ENCODE data around the gene GABBR2. TPM values are rescaled to one million over a fixed set of nuclear protein-coding genes. Genes with fewer than 3 reads are reported as not detected.

GABBR2 gene
- total and polyA plus RNA-seq, 2 of the 8 experiments (the other 6 are each of a cell fraction or from before 2014, with no cell fraction given) = 0.50 to 1.2 TPM

DNA sequence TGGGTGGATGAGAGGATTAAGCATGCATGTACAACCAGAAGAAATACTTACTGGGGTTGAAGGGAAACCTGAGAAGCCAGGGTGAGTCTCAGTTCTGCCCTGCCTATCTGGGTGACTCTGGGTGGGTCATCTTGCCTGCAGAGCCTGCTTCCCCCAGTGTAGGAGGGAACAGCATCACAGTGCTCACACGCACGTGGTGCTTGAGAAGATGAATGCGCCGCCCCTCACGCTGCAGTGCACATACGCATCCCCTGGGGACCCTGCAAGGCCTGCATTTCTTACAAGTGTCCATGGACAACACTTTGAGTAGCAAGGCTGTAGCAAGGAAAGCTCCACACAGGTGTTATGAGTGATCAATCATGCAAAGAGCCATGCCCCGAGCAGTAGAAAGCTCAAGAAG, 18.7 kb upstream of the GABBR2 start:
- no peak for DNase-seq (ENCODE audit: low read depth in 1 of 2, low spot score in 2 of 2)
- no peaks in the 10 kb centered on the region for H4K20me1 ChIP-seq (replicated peaks in 1 of 2; ENCODE audit: control insufficient read depth in 1 of 2, insufficient read depth in 2 of 2, low read length in 2 of 2)
- H2BK12ac ChIP-seq (ENCODE audit: low read depth, low read length) = no peak overlapping the region
- no peak for FAIRE-seq
- CTCF ChIA-PET (ENCODE audit: partially characterized antibody) = interaction anchor here (2.2 kb wide), 1 partner anchor 48 kb away, joined by 12 read pairs; no protein-coding TSS in a partner anchor
- no peak overlapping the region for H2BK15ac ChIP-seq (ENCODE audit: low read length)
- H3K27ac ChIP-seq (ENCODE audit: low read depth, low read length) = no peak overlapping the region
- H3K56ac ChIP-seq (replicated peaks; ENCODE audit: insufficient read length, low read depth, low read length) = no peak overlapping the region
- no peak overlapping the region for H4K91ac ChIP-seq (replicated peaks; ENCODE audit: insufficient read length, low read length)
- no peak overlapping the region for H3K14ac ChIP-seq (ENCODE audit: insufficient read length)
- no peak overlapping the region for H2AK5ac ChIP-seq (ENCODE audit: low read depth, low read length)
- H2BK20ac ChIP-seq (ENCODE audit: low read length) = no peak overlapping the region
- POLR2A ChIA-PET (ENCODE audit: partially characterized antibody) = no interaction called here
- no peak overlapping the region for H2AFZ ChIP-seq (ENCODE audit: low read length)
- H3K4me2 ChIP-seq (ENCODE audit: insufficient read depth in 1 of 2, low read depth in 2 of 2, low read length in 2 of 2) = no peak overlapping the region
- no peaks in the 10 kb centered on the region for H3K9me3 ChIP-seq (ENCODE audit: insufficient read depth in 2 of 2, low read depth in 1 of 2, low read length in 1 of 2)
- no peak overlapping the region for H2BK5ac ChIP-seq (ENCODE audit: low read depth, low read length)
- H3K23me2 ChIP-seq (ENCODE audit: low read depth, low read length) = no peaks in the 10 kb centered on the region
- no peak overlapping the region for H4K5ac ChIP-seq (ENCODE audit: insufficient read length, low read depth, low read length)
- H3K4me1 ChIP-seq (replicated peaks in 1 of 4; ENCODE audit: control insufficient read depth in 3 of 4, insufficient read depth in 4 of 4, low read length in 3 of 4) = peaks cover 0 to 3% (median 0%) of the 10 kb centered on the region in 4 experiments; a peak in 2 of 7 replicates
- WGBS, 2 experiments (ENCODE audit: extremely low coverage in 1 of 2, insufficient coverage in 1 of 2, insufficient read length in 1 of 2, insufficient replicate concordance in 2 of 2, low coverage in 1 of 2, low lambda C conversion rate in 2 of 2, missing lambda C conversion rate in 1 of 2) = 76% methylated on average over 7 of the region's 7 CpGs; no CpG with 5 or more reads in 1 of the 2 experiments
- H3K36me3 ChIP-seq (ENCODE audit: control insufficient read depth in 2 of 4, insufficient read depth in 4 of 4, low read length in 3 of 4) = no peaks in the 10 kb centered on the region
- H3K27me3 ChIP-seq (replicated peaks in 1 of 4; ENCODE audit: control insufficient read depth in 3 of 4, extremely low read depth in 1 of 4, insufficient read depth in 3 of 4, low read length in 3 of 4) = peaks cover 0 to 7% (median 0%) of the 10 kb centered on the region in 4 experiments; a peak in 4 of 7 replicates
- no peaks in the 10 kb centered on the region for H3K79me2 ChIP-seq (ENCODE audit: control insufficient read depth in 1 of 2, insufficient read depth in 2 of 2, low read length in 2 of 2)
- no peak overlapping the region for H3K4me3 ChIP-seq (ENCODE audit: extremely low read depth in 1 of 4, insufficient read depth in 2 of 4, low read depth in 3 of 4, low read length in 4 of 4)
- H3K4ac ChIP-seq (replicated peaks; ENCODE audit: insufficient read length, low read depth, low read length) = no peak overlapping the region
- no peak overlapping the region for H2BK120ac ChIP-seq (replicated peaks; ENCODE audit: low read depth, low read length)
- H3K79me1 ChIP-seq (ENCODE audit: low read depth, low read length) = no peaks in the 10 kb centered on the region
- H4K8ac ChIP-seq (ENCODE audit: extremely low read depth, insufficient read depth, low read length) = no peak overlapping the region
- H3K23ac ChIP-seq (ENCODE audit: insufficient read length) = no peak overlapping the region
- H3K18ac ChIP-seq (ENCODE audit: extremely low read depth, low read length) = no peak overlapping the region
- TF ChIP-seq CBX8 (IDR thresholded peaks at IDR 0.05; ENCODE audit: borderline replicate concordance, low read depth, low read length) (no peak), KDM4A (IDR thresholded peaks at IDR 0.05; ENCODE audit: low read depth, low read length, severe bottlenecking) (no peak), CREB1 (IDR thresholded peaks at IDR 0.05) (no peak), HDAC2 (IDR thresholded peaks at IDR 0.05; ENCODE audit: borderline replicate concordance in 1 of 2, low read depth in 2 of 2, low read length in 2 of 2) (no peak), HDAC6 (IDR thresholded peaks at IDR 0.05; ENCODE audit: low read depth, low read length) (no peak), EGR1 (IDR thresholded peaks at IDR 0.05; ENCODE audit: borderline replicate concordance, low read depth, low read length) (no peak), SIRT6 (IDR thresholded peaks at IDR 0.05; ENCODE audit: low read length) (no peak), RBBP5 (IDR thresholded peaks at IDR 0.05; ENCODE audit: borderline replicate concordance, low read depth, low read length) (no peak), POLR2AphosphoS5 (IDR thresholded peaks at IDR 0.05; ENCODE audit: low read depth, low read length) (no peak), SP1 (IDR thresholded peaks at IDR 0.05; ENCODE audit: low read depth, low read length) (no peak), CEBPB (IDR thresholded peaks at IDR 0.05; ENCODE audit: low read depth, low read length) (no peak), CBX5 (IDR thresholded peaks at IDR 0.05; ENCODE audit: low read depth, low read length) (no peak)
- H3K9ac ChIP-seq (replicated peaks in 1 of 4; ENCODE audit: extremely low read depth in 1 of 4, low read depth in 3 of 4, low read length in 3 of 4) = no peak overlapping the region

Data from H1 (cell line).